IPS-NIHi11 (cell line): ENCODE data around the gene KLHDC9.
A peak's percentile ranks its signal among the peaks of the same experiment; 100 is the strongest.
"Not testable (repeated sequence)": the region's sequence is repeated elsewhere in the genome, so short reads cannot be mapped to it uniquely, and the experiment has no call there.

Source experiments
- DNase-seq: peaks from one replicate; pipeline ENCODE4 v3.0.0; 2012; ENCODE audit warnings: mixed read lengths, low spot score

KLHDC9 gene

GRCh38 chr1:161098210-161099068 lies at the start of gene KLHDC9:
TSS of gene KLHDC9 (plus strand) at chr1:161098361. CDS start at chr1:161098536, 175 bp downstream.
- peak; percentile 97 for DNase-seq

GRCh38 chr1:161048949-161049722 lies 49.0 kb upstream of the KLHDC9 start:
- no peak for DNase-seq

DNA sequence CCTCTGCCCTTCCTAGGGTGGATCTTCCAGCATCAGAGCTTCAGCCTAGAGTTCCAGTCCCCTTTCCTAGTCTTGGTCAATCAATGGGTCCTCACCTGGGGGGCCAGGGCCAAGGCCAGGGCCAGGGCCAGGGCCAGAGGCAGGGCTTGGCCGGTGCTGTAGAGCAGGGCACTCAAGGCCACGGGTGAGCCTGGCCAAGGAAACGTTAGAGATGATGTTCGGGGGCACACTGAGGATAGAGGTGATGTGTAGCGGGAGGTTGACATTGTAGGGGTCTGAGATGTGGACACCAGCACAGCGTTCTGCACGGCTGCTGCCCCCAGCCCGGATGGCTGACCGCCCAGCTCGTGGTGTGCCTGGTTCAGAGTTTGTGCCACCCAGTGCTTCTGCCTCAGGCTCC lies 46.9 kb upstream of the KLHDC9 start:
- no peak for DNase-seq

DNA sequence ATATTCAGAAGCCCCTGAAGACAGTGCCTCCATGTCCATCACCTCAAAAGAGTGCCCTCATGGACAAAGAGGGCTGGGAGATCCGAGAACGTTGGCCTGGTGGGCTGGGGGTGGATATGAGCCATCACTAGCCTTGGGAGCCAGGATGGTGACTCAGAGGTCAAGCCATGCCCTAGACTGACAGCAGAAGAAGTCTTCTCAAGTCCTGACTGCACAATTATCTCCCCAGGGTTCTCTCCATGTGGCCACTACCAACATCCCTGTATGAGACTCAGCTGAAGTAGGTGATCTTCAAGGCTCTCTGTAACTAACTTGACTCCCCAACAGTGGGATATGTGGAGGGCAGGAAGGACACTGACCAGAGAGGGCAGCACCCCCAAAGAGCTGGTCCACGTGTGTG lies 45.3 kb upstream of the KLHDC9 start:
- no peak for DNase-seq

- DNase-seq = no peak
These were observed 43.9 kb upstream of the KLHDC9 start for GRCh38 chr1:161054232-161054631.

DNA sequence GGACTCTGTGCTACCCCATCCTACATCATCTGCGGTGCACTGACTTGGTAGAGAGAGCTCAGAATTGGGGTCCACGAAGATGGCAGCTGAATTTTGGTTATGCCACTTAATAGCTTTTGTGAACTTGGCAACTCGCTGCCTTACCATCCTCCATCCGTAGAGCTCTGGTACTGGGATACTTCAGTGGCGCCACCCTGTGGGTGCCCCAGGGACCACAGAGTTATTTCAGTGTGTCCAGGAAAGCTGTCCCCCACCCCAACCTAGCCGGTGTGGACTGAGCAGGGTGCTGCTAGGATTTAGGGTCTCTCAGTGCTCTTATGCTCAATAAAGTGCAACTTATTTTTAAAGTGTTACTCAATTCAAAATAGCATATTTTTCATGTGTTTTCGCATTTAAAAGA lies 43.4 kb upstream of the KLHDC9 start:
- DNase-seq = no peak

GRCh38 chr1:161059293-161059692 lies 38.9 kb upstream of the KLHDC9 start:
- no peak for DNase-seq

DNA sequence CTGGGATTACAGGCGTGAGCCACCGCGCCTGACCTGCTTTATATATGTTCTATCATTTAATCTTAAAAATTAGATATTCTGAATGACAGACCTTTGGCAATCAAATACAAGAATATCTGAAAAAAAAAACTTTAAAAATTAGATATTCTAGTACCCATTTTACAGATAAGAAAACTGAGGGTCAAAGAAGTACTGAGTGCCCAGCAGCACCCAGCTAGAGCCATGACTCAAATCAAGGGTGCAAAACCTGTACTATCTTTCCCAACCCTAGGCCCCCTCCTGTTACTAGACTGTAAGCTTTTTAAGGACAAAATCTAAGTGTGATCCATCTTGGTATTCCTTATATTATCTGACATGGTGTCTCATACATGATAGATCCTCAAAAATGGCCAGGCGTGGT lies 36.7 kb upstream of the KLHDC9 start:
- no peak for DNase-seq

- not testable (repeated sequence) for DNase-seq
These were observed 34.2 kb upstream of the KLHDC9 start for GRCh38 chr1:161063936-161064335.

- not testable (repeated sequence) for DNase-seq
These were observed 32.5 kb upstream of the KLHDC9 start for GRCh38 chr1:161065681-161066080.

DNA sequence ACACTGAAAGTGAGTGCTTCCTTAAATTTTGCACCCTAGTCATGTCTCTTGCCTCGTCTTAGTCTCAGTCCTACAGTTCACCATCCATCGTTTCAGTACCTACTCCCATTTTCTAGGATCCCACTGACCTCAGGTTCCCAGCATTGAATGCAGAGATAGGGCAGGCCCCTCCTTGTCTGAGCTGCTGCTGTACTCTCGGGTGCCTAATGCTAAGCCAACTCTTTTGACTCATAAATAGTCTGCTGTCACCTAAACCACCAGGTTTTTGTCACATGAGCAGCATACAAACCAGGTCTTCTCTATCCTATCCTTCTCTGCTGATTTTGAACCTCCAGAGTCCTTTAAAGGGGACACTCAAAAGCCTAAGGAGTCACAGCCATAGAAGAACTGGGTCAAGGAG lies 31.5 kb upstream of the KLHDC9 start:
- no peak for DNase-seq

DNA sequence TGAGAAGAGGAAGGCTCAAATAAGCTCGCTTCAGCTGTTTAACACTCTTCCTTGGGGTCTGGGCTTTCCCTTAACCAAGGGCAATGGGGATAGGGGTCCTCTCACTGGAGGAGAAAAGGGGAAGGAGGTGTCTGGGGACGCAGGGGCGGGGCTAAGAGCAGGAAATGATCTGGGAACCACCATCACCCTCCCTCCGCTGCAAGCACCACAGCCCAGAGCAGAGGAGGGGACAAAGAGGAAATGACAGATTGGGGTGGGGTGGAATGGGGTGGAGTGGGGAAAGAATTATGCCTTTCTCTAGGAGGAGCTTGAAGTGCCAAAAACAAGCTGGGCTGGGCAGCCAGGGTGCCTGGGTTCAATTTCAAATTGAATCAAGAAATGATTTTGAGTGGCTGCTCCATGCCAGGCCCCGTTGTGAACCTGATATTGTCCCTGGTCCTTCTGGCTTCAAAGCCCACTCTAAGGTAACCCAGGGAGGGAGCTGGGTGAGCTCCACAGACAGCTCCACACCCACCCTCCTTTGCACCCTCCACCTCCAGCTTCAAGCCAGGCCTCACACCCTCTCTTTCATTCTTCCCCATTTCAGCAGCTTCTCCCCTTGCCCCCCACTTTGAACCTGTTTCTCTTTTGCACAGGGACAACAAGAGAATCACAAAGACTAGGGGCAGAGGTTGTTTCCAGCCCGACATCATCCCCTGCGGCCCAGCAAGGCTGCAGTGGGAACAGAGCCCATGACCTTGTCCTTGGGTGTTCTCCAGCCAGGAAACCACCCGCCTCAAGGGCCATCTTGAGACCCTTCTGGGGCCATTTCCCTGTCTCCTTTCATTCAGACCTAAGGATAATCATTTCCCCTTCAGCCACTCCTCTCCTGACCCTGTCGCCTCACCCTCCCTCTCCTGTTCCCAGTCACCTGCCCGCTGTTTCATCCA lies 29.6 kb upstream of the KLHDC9 start:
- peak; percentile 53 for DNase-seq

DNA sequence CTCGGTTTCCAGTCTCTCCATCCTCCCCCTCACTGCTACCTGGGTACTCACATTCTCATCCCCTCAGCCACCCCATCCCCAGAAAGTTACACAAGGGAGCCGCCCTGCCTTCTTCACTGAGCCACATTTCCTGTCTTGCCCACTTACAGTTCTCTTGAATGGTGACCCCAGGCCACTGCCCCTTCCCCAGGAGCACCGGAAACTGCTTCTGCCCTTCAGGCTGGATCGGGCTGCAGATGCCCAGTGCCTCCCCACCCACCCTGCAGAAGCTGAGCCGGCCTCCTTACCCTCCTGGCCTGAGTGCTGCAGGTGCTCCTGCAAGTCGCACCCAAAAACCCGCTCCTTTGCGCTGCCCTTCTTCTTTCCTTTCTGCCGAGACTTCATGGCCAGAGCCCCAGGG lies 28.9 kb upstream of the KLHDC9 start:
- DNase-seq = no peak

- DNase-seq = no peak
These were observed 28.4 kb upstream of the KLHDC9 start, which contains the start of gene ARHGAP30 for GRCh38 chr1:161069731-161070270. TSS of gene ARHGAP30 (minus strand) at chr1:161069891. CDS start at chr1:161069624, 267 bp downstream.

DNA sequence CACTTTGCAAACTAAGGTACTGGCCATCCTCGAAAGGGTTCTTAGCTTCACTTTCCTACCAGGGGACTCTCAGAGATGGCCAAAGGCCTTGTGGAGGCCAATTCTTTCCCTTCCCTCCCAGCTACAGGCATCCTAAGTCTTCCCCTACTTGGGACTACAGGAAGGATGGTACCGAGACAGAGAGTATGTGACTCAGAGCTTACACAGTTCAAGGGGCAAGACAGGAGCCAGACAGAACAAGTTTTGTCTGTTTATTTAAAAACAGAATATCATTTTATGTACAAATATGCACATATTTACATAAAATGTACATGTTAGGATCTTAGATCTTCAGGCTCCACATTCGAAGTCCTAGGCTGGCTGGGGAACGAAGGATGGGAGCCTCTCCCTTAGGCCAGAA lies 27.4 kb upstream of the KLHDC9 start:
- DNase-seq = no peak

DNA sequence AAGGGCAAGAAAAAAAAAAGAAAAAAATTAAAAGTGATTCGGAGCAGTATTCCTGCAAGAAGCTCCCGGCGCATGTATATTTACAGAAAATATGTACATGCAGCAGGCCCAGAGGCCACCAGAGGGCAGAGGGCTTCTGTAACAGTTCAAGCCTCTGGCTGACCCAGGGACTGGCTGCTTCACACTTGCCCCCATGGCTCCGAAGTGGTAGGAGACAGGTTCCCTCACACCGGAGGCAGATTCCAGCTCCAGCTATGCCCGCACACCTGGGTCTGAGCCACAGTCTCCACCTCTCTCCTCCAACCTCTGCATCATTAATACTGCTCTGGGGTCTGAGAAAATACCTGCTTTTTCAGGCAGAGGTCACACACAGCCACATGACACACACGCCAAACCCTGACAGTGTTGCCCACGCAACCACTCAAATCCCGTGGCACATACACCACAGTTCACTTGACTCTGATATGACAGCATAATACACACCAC lies 26.2 kb upstream of the KLHDC9 start:
- DNase-seq = peak; percentile 82

GRCh38 chr1:161072751-161073449 lies 25.3 kb upstream of the KLHDC9 start:
- no peak for DNase-seq

- DNase-seq = no peak
These were observed 24.6 kb upstream of the KLHDC9 start for GRCh38 chr1:161073474-161074121.

- no peak for DNase-seq
These were observed 23.3 kb upstream of the KLHDC9 start for GRCh38 chr1:161074676-161075368.

GRCh38 chr1:161076410-161076809 lies 21.8 kb upstream of the KLHDC9 start:
- DNase-seq = no peak
